ENCODE data around the gene VWA8.
"Not testable (repeated sequence)": the region's sequence is repeated elsewhere in the genome, so short reads cannot be mapped to it uniquely, and the experiment has no call there.

VWA8 gene

GRCh38 chr13:41962994-41963393, 2.1 kb upstream of the VWA8 start:
- no peak for DNase-seq

DNA sequence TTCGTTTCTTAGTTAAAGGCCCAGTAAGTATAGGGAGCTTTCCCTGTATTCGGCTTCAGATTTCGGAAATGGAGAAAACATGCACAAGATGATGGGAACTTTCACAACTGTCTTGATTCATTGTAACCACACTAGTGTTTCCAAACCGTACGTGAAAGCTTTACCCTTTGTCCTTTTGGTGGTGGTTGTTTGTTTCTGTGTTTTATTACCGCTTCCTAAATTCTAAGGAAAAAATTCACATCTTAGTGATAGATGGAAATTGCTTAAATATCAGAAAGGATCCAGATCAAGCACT, 504 bp upstream of the VWA8 start:
- no peak for DNase-seq

DNA sequence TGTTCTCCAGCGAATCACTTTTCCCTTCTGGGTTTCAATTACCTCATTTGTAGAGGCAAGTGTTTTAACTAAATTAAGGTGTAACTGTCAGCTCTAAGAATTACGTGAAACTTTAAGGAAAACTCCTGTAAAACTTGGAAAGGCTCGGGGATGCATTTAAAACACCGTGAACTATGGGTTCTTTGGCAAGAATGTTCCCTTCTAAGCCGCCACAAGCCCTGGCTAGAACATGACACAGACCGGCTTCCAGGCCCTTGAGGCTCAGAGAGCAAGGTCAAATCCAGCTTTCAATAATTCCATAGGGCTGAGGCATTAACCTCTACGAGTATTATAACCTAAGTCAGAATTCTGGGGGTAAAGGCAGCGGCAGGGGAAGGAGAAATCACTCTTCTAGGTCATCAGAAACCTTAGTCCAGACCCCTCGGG, 685 bp downstream of the VWA8 start:
- no peak for DNase-seq

GRCh38 chr13:41956272-41956671, 4.6 kb downstream of the VWA8 start:
- DNase-seq, result no peak

DNA sequence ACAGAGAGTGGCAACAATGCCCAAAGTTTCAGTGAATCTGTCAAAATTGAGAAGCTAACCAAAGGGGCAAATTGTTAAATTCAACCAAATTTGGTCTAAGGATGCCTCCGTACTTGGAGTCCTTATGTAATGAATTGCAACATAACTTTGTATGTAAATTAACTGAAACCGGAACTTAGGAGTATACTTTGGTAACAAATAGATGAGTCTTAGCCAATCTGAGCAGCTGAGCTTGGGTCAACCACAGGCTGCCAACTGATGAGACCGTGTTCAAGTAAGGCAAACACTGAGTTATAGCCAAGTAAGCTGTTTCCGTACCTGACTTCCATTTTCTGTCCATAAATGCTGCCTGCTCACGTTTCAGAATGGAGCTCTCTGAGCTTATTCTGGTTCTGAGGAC, 5.3 kb downstream of the VWA8 start:
- DNase-seq, result no peak

GRCh38 chr13:41954226-41954625, 6.7 kb downstream of the VWA8 start:
- no peak for DNase-seq

- DNase-seq, result no peak
Measured at GRCh38 chr13:41952749-41953148, 8.2 kb downstream of the VWA8 start.

DNA sequence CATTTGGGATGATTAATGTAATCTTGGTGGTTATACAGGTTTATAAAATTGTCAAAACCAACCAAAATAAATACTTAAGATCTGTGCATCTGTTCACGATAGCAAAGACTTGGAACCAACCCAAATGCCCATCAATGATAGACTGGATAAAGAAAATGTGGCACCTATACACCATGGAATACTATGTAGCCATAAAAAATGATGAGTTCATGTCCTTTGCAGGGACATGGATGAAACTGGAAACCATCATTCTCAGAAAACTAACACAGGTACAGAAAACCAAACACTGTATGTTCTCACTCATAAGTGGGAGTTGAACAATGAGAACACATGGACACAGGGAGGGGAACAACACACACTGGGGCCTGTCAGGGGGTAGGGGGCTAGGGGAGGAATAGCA, 11.8 kb downstream of the VWA8 start:
- not testable (repeated sequence) for DNase-seq

DNA sequence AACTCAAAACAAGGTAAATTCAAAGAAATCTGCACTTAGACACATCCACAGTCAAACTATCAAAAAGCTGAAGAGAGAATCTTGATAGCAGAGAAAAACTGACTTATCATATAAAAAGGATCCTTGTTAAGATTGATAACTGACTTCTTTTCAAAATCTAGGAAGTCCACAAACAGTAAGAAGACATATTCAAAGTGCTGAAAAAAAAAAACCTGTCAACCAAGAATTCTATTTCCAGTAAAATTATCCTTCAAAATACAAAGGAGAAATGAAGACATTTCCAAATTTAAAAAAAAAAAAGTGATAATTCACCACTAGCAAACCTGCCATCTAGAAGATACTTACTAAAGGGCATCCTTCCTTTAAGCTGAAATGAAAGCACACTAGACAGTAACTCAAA, 15.0 kb downstream of the VWA8 start:
- no peak for DNase-seq

DNA sequence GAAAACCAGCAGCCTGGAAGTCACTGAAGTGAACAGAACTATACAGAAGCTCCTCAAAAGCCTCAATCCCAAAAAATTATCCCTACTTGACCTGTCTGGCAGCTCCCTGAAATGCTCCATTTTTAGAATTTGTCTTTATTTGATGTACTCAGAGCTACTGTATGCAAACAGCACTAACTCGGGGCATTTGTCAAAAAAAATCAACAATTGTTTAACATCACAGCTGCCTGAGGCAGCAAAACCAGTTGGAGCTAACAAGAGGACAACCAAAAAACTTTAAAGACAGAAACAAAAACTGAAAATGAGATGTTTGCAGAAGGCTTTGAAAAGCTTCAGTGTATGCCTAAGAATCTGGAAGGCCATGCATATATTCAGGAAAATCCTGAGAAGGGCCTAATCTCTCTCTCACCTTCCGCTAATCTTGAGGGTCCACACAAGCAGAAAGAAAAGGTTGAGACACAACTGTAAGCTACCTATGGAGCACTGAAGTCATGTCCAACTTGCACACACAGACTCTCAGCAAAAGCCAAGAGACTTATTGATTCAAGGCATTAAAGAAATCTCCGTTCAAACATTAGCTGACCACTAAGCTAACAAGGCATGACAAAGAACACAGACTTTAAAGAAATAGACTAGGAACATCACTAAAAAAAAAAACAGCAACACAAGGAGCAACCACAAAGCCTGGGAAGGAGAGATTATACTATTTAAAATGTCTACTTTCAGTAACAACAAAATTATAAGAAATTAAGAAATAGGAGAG, 16.1 kb downstream of the VWA8 start:
- no peak for DNase-seq

- no peak for DNase-seq
Measured at GRCh38 chr13:41944229-41944628, 16.7 kb downstream of the VWA8 start.

DNA sequence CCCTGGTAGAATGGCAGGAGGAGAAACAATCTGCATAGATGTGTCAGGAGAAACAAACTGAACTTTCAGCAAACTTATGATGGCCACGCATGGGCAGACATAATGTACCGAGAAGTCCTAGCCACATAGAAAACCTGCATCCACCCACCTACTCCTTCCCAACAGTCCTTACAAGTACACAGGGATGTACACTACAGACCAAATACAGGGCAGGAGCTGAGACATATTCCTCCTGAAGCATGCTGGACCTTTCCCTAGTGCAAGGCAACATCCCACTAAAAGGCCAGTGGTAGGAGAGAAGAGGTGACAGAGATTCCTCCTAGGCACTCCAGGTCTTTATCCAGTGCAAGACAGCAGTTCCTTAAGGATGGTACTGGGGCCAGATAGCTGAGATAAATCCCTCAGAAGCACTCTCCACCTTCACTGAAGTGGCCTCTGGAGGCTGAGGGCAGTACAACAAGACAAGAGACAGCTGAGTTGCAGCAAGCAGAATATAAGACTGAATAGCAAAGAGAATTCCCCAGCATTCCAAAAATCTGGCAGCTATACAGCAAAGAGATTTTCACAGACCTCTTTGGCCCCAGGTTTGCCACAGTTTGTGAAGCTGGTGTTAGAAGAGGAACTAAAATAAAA, 18.3 kb downstream of the VWA8 start:
- DNase-seq, result no peak

DNA sequence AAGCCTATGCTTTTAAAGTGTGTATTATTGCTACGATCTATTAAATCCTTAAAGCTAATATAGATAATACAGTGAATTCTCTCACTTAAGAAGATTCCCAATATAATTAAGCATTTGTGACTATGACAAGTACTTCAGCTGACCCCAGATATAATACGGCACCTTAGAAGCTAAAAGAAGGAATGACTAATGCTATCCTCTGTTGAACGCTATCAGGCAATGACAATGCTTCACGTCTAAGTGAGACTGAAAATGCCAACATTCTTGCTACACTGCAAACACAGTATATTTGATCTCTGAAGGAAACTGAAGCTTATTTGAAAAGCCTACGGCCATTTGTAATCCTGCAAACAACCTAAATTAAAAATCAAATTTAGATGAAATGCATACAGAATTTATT, 19.7 kb downstream of the VWA8 start:
- DNase-seq, result no peak

DNA sequence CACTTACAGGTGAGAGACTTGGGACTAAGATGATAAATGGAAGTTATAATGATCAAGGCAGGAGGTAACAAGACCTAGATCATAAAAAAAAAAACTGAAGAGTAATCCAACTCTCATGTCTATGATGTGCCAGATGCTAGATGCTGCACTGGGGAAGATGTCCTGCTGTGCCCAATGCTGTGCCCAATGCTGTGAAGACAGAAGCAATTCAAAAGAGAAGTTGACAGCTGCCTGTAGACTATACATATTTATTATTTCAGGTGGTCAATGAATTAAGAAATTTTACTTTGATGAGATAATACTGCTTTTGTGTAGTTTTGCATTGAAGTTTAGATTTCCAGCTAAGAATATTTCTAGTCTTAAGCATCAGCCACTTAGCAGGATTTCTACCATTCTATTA, 21.5 kb downstream of the VWA8 start:
- DNase-seq, result no peak

GRCh38 chr13:41938918-41939317, 22.0 kb downstream of the VWA8 start:
- DNase-seq, result no peak

GRCh38 chr13:41937388-41937787, 23.5 kb downstream of the VWA8 start:
- DNase-seq, result no peak

DNA sequence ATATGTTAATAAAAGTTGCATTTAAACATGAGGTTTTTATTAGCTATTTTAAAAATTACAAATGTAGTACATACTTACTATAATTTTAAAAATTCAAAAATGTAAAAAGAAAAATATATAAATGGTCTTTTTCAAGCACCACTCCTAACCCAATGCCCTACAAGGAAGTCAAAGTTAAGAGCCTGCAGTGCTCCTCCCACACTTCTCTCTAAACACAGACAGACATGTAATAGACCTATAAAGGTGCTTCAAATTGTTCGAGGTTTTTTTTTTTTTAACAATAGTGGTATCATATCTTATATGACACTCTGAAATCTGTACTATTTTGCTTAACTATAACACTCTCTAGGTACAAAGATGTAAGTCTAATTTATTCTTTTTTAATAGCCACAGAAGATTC, 25.4 kb downstream of the VWA8 start:
- DNase-seq, result no peak

GRCh38 chr13:41934994-41935393, 25.9 kb downstream of the VWA8 start:
- no peak for DNase-seq

GRCh38 chr13:41934120-41934519, 26.8 kb downstream of the VWA8 start:
- no peak for DNase-seq

DNA sequence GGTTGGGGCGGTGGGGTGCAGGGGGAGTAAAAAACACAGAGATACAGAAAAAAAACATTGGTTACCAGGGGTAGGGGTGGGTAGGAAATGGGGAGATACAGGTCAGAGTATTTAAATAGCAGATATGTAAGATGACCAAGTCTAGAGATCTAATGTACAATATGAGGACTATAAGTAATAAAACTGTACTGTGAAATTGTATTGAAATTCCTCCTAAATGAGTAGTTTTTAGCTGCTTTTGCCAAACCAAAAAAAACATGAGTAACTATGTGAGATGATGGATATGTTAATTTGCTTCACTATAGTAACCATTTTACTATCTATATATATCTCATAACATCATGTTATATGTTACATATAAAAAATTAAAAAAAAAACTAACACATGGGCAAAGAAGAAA, 29.6 kb downstream of the VWA8 start:
- no peak for DNase-seq

DNA sequence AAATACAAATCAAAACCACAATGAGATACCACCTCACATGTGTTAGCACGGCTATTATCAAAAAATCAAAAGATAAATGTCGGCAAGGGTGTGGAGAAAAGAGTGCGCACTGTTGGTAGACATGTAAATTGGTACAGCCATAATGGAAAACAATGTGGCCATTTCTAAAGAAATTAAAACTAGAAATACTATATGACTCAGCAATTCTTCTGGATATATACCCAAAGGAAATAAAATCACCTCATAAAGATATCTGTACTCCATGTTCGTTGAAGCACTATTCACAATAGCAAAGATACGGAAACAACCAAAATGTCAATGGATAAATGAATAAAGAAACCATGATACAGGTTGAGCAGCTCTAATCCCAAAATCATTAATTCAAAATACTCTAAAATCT, 30.8 kb downstream of the VWA8 start:
- no peak for DNase-seq

DNA sequence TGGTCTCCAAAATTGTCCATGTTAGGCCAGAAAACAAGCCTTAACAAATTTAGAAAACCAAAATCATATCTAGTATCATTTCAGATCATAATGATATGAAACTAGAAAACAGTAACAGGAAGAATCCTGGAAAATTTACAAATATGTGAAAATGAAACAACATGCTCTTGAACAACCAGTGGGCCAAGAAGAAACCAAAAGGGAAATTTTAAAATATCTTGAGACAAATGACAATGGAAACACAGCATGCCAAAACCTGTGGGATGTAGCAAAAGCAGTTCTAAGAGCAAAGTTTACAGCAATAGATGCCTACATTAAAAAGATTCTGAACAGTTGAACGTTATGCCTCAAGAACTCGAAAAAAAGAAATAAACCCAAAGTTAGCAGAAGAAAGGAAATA, 32.6 kb downstream of the VWA8 start:
- no peak for DNase-seq

DNA sequence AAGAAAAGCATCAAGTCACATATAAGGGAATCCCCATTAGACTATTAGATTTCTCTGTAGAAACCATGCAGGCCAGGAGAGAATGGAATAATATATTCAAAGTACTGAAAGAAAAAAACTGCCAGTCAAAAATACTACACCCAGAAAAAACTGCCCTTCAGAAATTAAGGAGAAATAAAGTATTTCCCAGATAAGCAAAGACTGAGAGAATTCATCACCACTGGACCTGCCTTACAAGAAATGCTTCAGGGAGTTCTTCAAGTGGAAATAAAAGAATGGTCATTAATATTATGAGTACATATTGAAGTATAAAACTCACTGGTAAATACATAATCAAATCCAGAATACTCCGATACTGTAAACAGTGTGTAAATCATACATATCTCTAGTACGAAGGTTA, 35.9 kb downstream of the VWA8 start:
- DNase-seq, result no peak

DNA sequence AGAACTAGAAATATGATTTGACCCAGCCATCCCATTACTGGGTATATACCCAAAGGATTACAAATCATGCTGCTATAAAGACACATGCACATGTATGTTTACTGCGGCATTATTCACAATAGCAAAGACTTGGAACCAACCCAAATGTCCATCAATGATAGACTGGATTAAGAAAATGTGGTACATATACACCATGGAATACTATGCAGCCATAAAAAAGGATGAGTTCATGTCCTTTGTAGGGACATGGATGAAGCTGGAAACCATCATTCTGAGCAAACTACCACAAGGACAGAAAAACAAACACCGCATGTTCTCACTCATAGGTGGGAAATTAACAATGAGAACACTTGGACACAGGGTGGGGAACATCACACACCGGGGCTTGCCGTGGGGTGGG, 38.0 kb downstream of the VWA8 start:
- DNase-seq, result not testable (repeated sequence)
